SK-N-MC (cell line): ENCODE measurements around the gene ZNF622.

Experiments used
- EZH2 ChIP-seq: fragments of 200-600 bp; sonication (generic); IDR thresholded peaks from one replicate; pipeline ENCODE4 v1.6.1; 2017; ENCODE audit warnings: antibody characterized with exemption
- POLR2AphosphoS5 ChIP-seq: IDR thresholded peaks from 2 replicates; pipeline ENCODE4 v1.6.1; 2012; ENCODE audit warnings: mild to moderate bottlenecking, low read depth, low read length, borderline replicate concordance

DNA sequence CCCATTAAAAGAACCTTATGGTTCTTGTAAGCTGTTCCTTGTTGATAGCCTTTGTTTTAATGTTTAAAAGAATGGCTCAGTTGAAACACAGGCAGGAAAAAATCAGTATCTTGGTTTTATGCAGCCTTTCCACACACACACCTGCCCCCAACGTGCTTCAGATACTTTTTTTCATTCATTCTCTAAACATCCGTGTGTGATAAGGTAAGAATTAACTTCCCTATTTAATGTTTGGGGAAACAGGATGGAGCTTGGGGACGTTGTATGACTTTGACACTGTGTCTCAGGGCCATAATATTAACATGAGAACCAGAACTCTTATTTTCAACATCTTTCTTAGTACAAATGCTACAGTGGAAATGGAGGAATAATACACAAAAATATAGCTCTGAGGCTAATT, 5.8 kb upstream of the ZNF622 start:
- no peak for TF ChIP-seq POLR2AphosphoS5
- TF ChIP-seq EZH2, result no peak
